Endothelial cell (in vitro differentiated cells): ENCODE results near the gene CHRNE. TPM values are rescaled to one million over a fixed set of nuclear protein-coding genes. Genes with fewer than 3 reads are reported as not detected.
"Not testable (repeated sequence)": the region's sequence is repeated elsewhere in the genome, so short reads cannot be mapped to it uniquely, and the experiment has no call there.

Source experiments
- DNase-seq: peaks from one replicate; pipeline ENCODE4 v3.0.0; 2021; ENCODE audit warnings: low spot score
- H3K27ac Mint-ChIP-seq: one replicate; pipeline ENCODE4 v1.8.0; 2021; ENCODE audit warnings: mixed read lengths, inconsistent platforms; ENCODE audit not compliant: unreplicated experiment
- H3K27me3 Mint-ChIP-seq: one replicate; pipeline ENCODE4 v1.8.0; 2021; ENCODE audit warnings: mild to moderate bottlenecking, moderate library complexity, mixed read lengths, inconsistent platforms; ENCODE audit not compliant: unreplicated experiment
- H3K36me3 Mint-ChIP-seq: one replicate; pipeline ENCODE4 v1.8.0; 2021; ENCODE audit warnings: mild to moderate bottlenecking, low read depth, mixed read lengths, inconsistent platforms; ENCODE audit not compliant: unreplicated experiment
- H3K4me1 Mint-ChIP-seq: one replicate; pipeline ENCODE4 v1.8.0; 2021; ENCODE audit warnings: mild to moderate bottlenecking, mixed read lengths, inconsistent platforms; ENCODE audit not compliant: unreplicated experiment
- H3K4me3 Mint-ChIP-seq: one replicate; pipeline ENCODE4 v1.8.0; 2021; ENCODE audit warnings: mild to moderate bottlenecking, mixed read lengths, inconsistent platforms; ENCODE audit not compliant: unreplicated experiment
- H3K9me3 Mint-ChIP-seq: one replicate; pipeline ENCODE4 v1.8.0; 2021; ENCODE audit warnings: mixed read lengths, inconsistent platforms; ENCODE audit not compliant: unreplicated experiment
- CTCF ChIP-seq: fragments of 200-600 bp; sonication (generic); IDR thresholded peaks from one replicate; pipeline ENCODE4 v1.5.0; 2021; ENCODE audit warnings: antibody characterized with exemption; ENCODE audit not compliant: unreplicated experiment
- total RNA-seq: library from RNA; stranded (reverse); fragmentation: NEBNext Ultra II Directional; extraction: Animal tissue kit (Norgen Biotek cat#: 25700); gene quantifications from one replicate; pipeline ENCODE4 v1.2.1, GENCODE V29; 2021; ENCODE audit not compliant: unreplicated experiment

The CHRNE gene
- total RNA-seq, 1 donor from 2014 or later: 1.2 TPM

GRCh38 chr17:4872786-4873185 is 30.1 kb downstream of the CHRNE start:
- Mint-ChIP-seq H3K4me1 (peaks cover 20% of the 10 kb centered on the region), H3K36me3 (peaks cover 25% of the 10 kb centered on the region), H3K9me3 (no peaks in the 10 kb centered on the region), H3K4me3 (peak overlapping the region; percentile 43), H3K27me3 (peaks cover 1% of the 10 kb centered on the region), H3K27ac (no peak overlapping the region)
- TF ChIP-seq CTCF: no peak
- DNase-seq: no peak

GRCh38 chr17:4870855-4871254 is 32.0 kb downstream of the CHRNE start:
- Mint-ChIP-seq H3K9me3 (no peaks in the 10 kb centered on the region), H3K36me3 (peaks cover 20% of the 10 kb centered on the region), H3K4me3 (no peak overlapping the region), H3K27ac (no peak overlapping the region), H3K27me3 (no peaks in the 10 kb centered on the region), H3K4me1 (peaks cover 15% of the 10 kb centered on the region)
- DNase-seq: no peak
- TF ChIP-seq CTCF: no peak

GRCh38 chr17:4869058-4869998 is 33.6 kb downstream of the CHRNE start:
- H3K4me3 Mint-ChIP-seq, H3K27me3 Mint-ChIP-seq, H3K27ac Mint-ChIP-seq, H3K9me3 Mint-ChIP-seq, H3K4me1 Mint-ChIP-seq, DNase-seq: not testable (repeated sequence)
- peaks cover 14% of the 10 kb centered on the region for H3K36me3 Mint-ChIP-seq

- not testable (repeated sequence) for H3K27me3 Mint-ChIP-seq, DNase-seq
Observed at GRCh38 chr17:4867535-4867934, 35.4 kb downstream of the CHRNE start.

GRCh38 chr17:4863321-4863720 is 39.6 kb downstream of the CHRNE start:
- peaks cover 36% of the 10 kb centered on the region for H3K4me1 Mint-ChIP-seq
- peaks cover 10% of the 10 kb centered on the region for H3K36me3 Mint-ChIP-seq
- H3K27me3 Mint-ChIP-seq: no peaks in the 10 kb centered on the region
- H3K9me3 Mint-ChIP-seq: no peaks in the 10 kb centered on the region
- no peak for TF ChIP-seq CTCF
- H3K27ac Mint-ChIP-seq: no peak overlapping the region
- H3K4me3 Mint-ChIP-seq: no peak overlapping the region
- DNase-seq: no peak

More at GRCh38 chr17:4867535-4867934, 35.4 kb downstream of the CHRNE start:
- not testable (repeated sequence) for H3K4me1 Mint-ChIP-seq, H3K9me3 Mint-ChIP-seq, H3K27ac Mint-ChIP-seq, H3K4me3 Mint-ChIP-seq
- H3K36me3 Mint-ChIP-seq: peaks cover 11% of the 10 kb centered on the region

GRCh38 chr17:4862720-4863119 is 40.2 kb downstream of the CHRNE start:
- Mint-ChIP-seq H3K9me3 (no peaks in the 10 kb centered on the region), H3K4me3 (no peak overlapping the region), H3K4me1 (peaks cover 39% of the 10 kb centered on the region), H3K36me3 (peaks cover 11% of the 10 kb centered on the region), H3K27ac (no peak overlapping the region), H3K27me3 (peaks cover 1% of the 10 kb centered on the region)
- TF ChIP-seq CTCF: no peak
- DNase-seq: no peak
